ENCODE measurements around the gene C1orf198. TPM values are rescaled to one million over a fixed set of nuclear protein-coding genes. Genes with fewer than 3 reads are reported as not detected.

The C1orf198 gene
- polyA plus RNA-seq, 2 of the 4 experiments (the other 2 are of a cell fraction), result 12.0 to 20.4 TPM

- TF ChIP-seq REST (IDR thresholded peaks at IDR 0.05), result no peak
- no peak for TF ChIP-seq ESRRA (IDR thresholded peaks at IDR 0.05; ENCODE audit: borderline replicate concordance, low read length)
- no peak for TF ChIP-seq CBX8 (IDR thresholded peaks at IDR 0.05)
- no peak for TF ChIP-seq BCL3 (IDR thresholded peaks at IDR 0.05)
- TF ChIP-seq MYC (IDR thresholded peaks at IDR 0.05; ENCODE audit: borderline replicate concordance, low read length), result no peak
Measured at GRCh38 chr1:230915078-230915477, 46.8 kb upstream of the C1orf198 start (continued).

- no peak for DNase-seq (ENCODE audit: low read depth in 1 of 2, low spot score in 1 of 2)
- no peak for ATAC-seq
- Histone ChIP-seq H3K4me1 (no peaks in the 10 kb centered on the region), H3K27ac (no peak overlapping the region), H3K9me3 (no peaks in the 10 kb centered on the region), H3K4me3 (no peak overlapping the region), H3K4me2 (no peak overlapping the region)
- FAIRE-seq, result no peak
- ChIA-PET CTCF (interaction anchor here (1.0 to 2.4 kb wide), 2 partner anchors 116 to 298 kb away, joined by 3 to 9 read pairs; no protein-coding TSS in a partner anchor), POLR2A (no interaction called here)
- TF ChIP-seq EP300 (IDR thresholded peaks at IDR 0.05) (no peak), E2F6 (IDR thresholded peaks at IDR 0.05; ENCODE audit: borderline replicate concordance, low read depth) (no peak), FOSL2 (IDR thresholded peaks at IDR 0.05) (no peak), FOSL2 (CRISPR knock-in tag; IDR thresholded peaks at IDR 0.05) (no peak)
- WGBS (ENCODE audit: missing lambda C conversion rate), result 83% methylated on average over 2 of the region's 2 CpGs
Measured at GRCh38 chr1:230913496-230913895, 45.2 kb upstream of the C1orf198 start.

GRCh38 chr1:230910755-230911117 lies 42.4 kb upstream of the C1orf198 start:
- POLR2A ChIA-PET, result no interaction called here
- H3K4me3 ChIP-seq, result no peak overlapping the region
- ATAC-seq (no peak), DNase-seq (ENCODE audit: low read depth in 1 of 2, low spot score in 1 of 2) (no peak), FAIRE-seq (no peak)
- no peak overlapping the region for H3K4me2 ChIP-seq
- TF ChIP-seq ATOH8 (CRISPR knock-in tag; IDR thresholded peaks at IDR 0.05; ENCODE audit: low read depth), result no peak
- TF ChIP-seq HEYL (CRISPR knock-in tag; IDR thresholded peaks at IDR 0.05), result no peak
- H3K4me1 ChIP-seq, result no peaks in the 10 kb centered on the region
- no peaks in the 10 kb centered on the region for H3K9me3 ChIP-seq
- CTCF ChIA-PET, result no interaction called here
- no peak overlapping the region for H3K27ac ChIP-seq

GRCh38 chr1:230909974-230910754 lies 41.8 kb upstream of the C1orf198 start:
- DNase-seq (ENCODE audit: low read depth in 1 of 2, low spot score in 1 of 2) (no peak), FAIRE-seq (no peak), ATAC-seq (no peak)
- ChIA-PET CTCF (interaction anchor here (0.8 to 1.6 kb wide), 3 partner anchors 12 to 301 kb away, joined by 4 to 5 read pairs (median 4); no protein-coding TSS in a partner anchor), POLR2A (no interaction called here)
- H3K4me1 ChIP-seq, result no peaks in the 10 kb centered on the region
- no peak overlapping the region for H3K27ac ChIP-seq
- 90% methylated on average over 13 of the region's 13 CpGs for WGBS (ENCODE audit: missing lambda C conversion rate)
- H3K9me3 ChIP-seq, result no peaks in the 10 kb centered on the region
- TF ChIP-seq ZC3H11A (IDR thresholded peaks at IDR 0.05) (no peak), HOXA7 (CRISPR knock-in tag; IDR thresholded peaks at IDR 0.05) (no peak), RNF2 (IDR thresholded peaks at IDR 0.05; ENCODE audit: borderline replicate concordance, low read depth) (no peak), MAFK (IDR thresholded peaks at IDR 0.05; ENCODE audit: partially characterized antibody) (peak; percentile 69), CBX2 (IDR thresholded peaks at IDR 0.05; ENCODE audit: borderline replicate concordance, low read depth) (no peak), ZSCAN20 (CRISPR knock-in tag; IDR thresholded peaks at IDR 0.05) (no peak)
- no peak overlapping the region for H3K4me3 ChIP-seq
- no peak overlapping the region for H3K4me2 ChIP-seq
